PC-9 (cell line): ENCODE measurements around the gene CTIF.

Experiments
- CTCF ChIP-seq: fragments of 200-600 bp; sonication (generic); conservative IDR thresholded peaks from 2 replicates; pipeline ENCODE4 v1.6.1; 2017; ENCODE audit warnings: mixed run types, antibody characterized with exemption, mild to moderate bottlenecking, moderate library complexity
- EZH2 ChIP-seq: fragments of 200-600 bp; sonication (generic); IDR thresholded peaks from 2 replicates; pipeline ENCODE4 v1.8.0; 2017; ENCODE audit warnings: antibody characterized with exemption, low read depth

GRCh38 chr18:48619016-48619415 is 80.2 kb downstream of the CTIF start:
- TF ChIP-seq CTCF (no peak), EZH2 (no peak)
